Kidney capillary endothelial cell (primary cell): ENCODE measurements around the gene RAP1B.
"Not testable (repeated sequence)": the region's sequence is repeated elsewhere in the genome, so short reads cannot be mapped to it uniquely, and the experiment has no call there.

Experiments used
- DNase-seq: peaks from one replicate; pipeline ENCODE4 v3.0.0-alpha.2; 2018; ENCODE audit warnings: low spot score

Gene RAP1B

DNA sequence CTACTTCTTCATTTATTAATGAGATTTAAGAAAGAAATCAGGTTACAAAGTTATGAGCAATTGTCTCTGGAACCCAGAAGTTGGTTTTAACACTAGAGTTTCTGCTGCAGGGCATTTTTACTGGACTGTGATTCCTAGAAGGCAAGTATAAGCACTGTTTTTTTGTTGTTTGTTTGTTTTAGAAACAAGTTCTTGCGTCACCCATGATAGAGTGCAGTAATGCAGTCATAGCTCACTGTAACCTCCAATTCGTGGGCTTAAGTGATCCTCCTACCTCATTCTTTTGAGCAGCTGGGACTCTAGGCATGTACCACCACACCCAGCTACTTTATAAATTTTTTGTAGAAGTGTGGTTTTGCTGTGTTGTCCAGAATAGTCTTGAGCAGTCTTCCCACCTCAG lies 25.6 kb downstream of the RAP1B start:
- DNase-seq, result no peak

DNA sequence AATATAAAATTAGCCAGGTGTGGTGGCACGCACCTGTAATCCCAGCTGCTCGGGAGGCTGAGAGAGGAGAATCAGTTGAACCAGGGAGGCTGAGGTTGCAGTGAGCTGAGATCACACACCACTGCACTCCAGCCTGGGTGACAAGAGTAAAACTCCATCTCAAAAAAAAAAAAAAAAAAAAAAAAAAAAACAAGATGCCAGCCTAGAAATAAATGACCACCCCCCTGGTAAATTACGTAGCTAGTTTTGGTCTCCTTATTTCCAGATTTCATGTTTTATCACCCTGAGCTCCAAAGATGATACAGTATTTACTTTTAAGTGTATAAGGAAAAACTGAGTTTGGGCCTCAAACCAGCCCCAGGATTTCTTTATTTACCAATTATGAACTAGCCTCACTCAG lies 26.7 kb downstream of the RAP1B start:
- not testable (repeated sequence) for DNase-seq

DNA sequence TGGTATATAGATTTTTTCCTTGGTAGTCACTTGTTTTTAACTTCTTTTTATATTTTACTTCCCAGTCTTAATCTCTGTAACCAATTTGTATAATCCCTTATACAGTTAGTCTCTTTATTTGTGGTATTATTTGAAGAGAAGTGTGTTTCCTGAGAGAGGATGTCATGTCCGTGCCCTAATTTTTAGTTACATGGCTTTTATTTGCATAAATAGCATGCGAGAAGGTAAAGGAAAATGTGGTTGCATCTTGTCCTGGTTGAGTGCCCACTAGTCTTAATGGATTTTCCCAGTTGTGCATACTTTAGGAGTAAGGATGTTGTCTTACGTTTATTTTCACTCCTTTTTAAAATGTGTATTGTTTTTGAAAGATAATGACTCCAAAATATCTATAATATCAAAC lies 27.5 kb downstream of the RAP1B start:
- DNase-seq, result no peak

GRCh38 chr12:68638721-68639395 lies 28.2 kb downstream of the RAP1B start:
- DNase-seq, result no peak

GRCh38 chr12:68639396-68639767 lies 28.7 kb downstream of the RAP1B start:
- no peak for DNase-seq

GRCh38 chr12:68641138-68641537 lies 30.4 kb downstream of the RAP1B start:
- DNase-seq, result no peak

DNA sequence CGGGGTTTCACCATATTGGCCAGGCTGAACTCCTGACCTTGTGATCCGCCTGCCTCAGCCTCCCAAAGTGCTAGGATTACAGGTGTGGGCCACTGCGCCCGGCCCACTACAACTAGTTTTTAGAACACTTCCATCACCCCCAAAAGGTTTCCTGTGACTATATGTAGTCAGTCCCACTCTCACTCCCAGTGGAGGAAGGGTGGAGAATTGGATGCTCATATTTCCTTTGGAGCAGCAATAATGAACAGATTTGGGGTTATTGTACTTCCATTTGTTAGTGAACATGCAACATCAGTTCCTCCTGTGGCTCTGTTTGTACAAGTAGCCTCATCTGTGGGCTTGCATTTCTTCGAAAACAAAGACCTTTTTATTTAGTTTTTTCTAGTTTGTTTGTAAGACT lies 35.8 kb downstream of the RAP1B start:
- no peak for DNase-seq

DNA sequence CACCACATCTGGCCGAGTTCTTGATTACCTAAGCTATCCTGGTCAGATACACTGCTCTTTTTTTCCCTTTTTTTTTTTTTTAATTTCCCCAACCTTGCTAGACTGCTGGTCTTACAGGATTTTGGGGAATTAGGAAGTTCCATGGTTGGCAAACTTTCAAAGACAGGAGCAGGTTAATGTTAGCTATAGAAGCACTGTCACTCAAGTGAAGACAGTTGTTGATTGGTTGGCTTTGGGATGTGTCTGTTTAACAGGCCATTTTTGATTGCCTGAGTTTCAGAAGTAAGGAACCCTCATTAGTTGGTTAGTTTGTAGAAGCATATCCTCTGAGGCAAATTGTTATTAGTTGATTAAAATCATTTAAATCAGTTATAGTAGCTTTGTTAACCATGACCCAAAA lies 36.8 kb downstream of the RAP1B start:
- no peak for DNase-seq

DNA sequence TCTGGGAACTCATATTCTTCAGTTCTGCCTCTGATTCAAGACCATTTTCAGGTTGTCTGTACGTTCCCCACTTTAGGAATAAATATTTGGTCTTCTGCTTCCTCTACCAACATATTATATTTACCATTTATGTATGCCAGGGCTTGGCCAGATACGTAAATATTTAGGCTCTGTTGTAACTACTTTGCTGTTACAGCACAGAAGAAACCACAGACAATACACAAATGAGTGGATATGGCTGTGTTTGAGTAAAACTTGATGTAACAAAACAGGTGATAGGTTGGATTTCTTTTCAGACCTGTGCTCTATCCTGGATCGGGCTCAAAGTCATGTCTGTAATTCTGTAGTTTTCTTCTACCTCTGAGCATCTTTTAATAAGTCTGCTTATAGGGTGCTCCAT lies 37.5 kb downstream of the RAP1B start:
- no peak for DNase-seq

DNA sequence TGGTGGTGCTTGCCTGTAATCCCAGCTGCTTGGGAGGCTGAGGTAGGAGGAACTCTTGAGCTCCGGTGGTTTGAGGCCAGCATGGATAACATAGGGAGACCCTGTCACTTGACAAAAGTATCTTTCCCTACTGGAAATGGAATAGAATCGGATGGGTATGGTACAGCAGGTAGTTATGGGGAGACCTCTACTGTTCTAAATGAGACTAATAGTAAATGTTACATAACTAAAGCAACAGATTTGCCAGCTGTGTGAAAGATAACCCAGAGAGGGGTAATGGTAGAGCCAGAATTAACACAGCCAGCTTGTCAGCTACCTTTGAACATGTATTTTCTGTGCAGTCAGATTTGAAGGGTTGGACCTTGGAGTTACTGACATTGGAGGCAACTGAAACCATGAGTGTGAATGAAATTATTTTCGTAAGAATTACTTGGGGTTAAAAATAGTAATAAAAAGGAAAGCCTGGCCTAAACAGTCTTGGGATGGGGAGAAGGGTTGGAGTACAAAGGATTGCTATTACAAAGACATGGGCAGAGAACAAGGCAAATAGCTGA lies 54.4 kb downstream of the RAP1B start:
- DNase-seq, result no peak

DNA sequence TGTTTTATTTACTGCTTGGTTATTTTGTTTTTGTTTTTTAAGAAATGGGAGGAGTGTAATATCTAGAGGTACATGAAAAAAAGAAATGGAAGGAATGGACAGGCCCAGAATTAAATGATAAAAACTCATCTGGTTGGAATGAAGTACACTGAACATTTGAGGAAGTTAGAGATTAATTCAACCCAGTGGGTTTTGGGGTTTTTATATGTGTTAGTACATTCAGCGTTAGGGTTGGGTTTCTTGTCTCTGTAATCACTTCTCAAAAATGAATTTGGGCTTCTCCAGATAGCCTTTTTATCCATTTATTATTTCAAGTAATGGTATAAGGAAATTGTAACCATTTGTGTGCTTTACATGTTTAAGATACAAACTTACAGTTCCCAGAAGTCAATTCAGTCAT lies 56.6 kb downstream of the RAP1B start:
- DNase-seq, result no peak

DNA sequence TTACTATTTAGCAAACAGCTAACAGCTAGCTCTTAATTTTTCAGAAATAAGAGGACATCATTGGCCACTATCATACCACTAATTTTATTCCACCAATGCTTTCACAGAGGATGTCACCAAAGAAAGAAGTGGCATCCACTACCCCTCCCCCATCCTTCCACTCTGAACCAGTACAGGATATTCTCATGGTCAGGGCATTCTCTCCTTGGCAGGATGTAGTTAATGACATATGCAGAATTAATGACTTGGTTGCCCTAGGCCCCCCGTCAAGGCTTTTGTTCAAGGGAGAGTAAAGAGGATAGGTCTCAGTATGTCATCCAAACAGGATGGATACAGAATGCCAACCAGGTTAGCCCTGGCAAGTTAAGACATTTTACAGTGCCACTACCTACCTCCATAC lies 57.2 kb downstream of the RAP1B start:
- DNase-seq, result peak; percentile 46

DNA sequence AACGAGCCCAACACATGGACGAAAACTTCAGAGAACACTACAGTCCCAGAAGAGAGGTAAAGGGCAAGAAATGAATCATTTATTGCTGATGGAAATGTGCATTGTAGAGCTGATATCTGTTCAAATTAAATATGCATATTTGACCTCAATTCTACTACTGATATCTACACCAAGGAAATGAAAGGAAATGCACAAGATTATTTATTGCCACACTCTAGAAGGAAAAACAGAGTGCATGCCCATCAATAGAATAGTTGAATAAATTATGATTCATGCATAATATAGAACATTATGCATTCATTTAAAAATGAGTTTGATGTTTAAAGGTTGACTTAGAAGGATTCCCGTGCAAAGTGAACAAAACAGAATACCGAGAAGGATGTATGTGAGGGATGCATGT lies 60.5 kb downstream of the RAP1B start:
- DNase-seq, result no peak

- DNase-seq, result no peak
These were observed 63.1 kb downstream of the RAP1B start for GRCh38 chr12:68673788-68674187.

DNA sequence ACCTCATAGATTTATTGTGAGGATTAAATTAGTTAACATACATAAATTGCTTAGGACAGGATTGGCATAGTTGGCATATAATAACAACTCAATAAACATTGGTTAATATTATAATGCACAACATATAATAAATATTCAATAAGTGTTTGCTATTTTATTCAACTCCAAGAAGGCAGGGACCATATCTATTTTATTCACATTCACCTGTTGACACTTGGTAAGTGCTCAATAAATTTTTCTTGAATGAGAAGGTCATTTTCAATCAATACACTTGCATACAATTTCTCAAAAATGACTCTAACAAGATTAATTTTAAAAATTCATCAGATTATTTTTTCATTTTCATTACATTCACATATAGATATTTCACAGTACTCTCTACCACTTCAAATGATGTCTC lies 63.7 kb downstream of the RAP1B start:
- DNase-seq, result no peak

DNA sequence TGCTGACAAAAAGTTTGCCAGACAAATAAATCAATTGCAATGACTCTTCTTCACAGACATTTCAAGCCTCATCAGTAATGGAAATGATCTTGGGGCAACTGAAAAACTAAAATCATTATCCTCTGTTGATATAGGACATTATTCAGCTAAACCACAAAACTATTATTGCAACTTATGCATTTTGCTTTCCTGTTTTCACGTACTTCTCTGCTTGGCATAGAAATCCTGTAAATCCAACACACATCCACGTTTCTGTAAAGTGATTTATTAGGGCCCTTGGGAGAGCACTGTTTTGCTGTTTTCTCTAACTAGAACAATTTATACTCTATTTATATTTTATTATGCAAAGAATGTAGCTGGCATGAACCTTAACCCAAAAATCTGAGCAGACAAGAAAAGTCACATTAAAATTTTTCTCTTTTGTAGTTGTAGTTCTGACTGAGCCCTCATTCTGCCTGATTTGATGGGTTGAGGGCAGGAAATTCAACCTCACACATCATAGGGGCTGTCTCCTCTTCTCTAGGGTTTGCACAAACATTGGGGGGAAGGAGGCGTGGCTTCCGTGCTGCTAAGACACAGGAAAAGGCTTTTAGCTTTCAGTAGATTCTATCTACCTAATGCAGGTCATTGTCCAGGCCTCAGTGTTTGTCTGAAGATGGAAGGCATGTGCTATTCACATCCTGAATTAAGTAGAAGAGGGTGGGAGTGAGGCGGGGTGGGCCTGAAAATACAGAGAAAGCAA lies 64.6 kb downstream of the RAP1B start:
- DNase-seq, result no peak

DNA sequence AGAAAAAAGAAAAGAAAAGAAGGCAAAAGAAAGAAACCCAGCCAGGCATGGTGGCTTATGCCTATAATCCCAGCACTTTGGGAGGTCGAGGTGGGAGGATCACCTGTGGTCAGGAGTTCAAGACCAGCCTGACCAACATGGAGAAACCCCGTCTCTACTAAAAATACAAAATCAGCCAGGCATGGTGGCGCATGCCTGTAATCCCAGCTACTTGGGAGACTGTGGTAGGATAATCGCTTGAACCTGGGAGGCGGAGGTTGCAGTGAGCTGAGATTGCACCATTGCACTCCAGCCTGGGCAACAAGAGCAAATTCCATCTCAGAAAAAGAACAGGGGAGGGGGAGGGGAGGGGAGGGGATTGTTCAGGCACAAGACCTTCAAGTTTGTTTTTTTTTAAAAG lies 66.2 kb downstream of the RAP1B start:
- not testable (repeated sequence) for DNase-seq

DNA sequence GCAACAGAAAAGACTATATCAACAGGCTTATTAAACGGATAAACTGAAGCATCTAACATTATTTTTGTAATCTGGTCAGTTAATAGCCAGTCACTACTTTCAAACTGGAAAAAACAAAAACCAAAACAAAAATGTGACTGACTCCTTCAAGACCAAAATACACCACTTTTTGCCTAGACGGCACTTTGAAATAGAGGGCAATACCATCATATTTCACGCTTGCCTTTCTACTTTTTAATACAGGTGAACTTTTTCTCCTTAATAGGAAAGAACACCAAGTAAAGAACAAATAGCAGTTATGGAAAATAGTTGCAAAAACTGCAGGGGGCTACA lies 75.5 kb downstream of the RAP1B start:
- DNase-seq, result no peak

DNA sequence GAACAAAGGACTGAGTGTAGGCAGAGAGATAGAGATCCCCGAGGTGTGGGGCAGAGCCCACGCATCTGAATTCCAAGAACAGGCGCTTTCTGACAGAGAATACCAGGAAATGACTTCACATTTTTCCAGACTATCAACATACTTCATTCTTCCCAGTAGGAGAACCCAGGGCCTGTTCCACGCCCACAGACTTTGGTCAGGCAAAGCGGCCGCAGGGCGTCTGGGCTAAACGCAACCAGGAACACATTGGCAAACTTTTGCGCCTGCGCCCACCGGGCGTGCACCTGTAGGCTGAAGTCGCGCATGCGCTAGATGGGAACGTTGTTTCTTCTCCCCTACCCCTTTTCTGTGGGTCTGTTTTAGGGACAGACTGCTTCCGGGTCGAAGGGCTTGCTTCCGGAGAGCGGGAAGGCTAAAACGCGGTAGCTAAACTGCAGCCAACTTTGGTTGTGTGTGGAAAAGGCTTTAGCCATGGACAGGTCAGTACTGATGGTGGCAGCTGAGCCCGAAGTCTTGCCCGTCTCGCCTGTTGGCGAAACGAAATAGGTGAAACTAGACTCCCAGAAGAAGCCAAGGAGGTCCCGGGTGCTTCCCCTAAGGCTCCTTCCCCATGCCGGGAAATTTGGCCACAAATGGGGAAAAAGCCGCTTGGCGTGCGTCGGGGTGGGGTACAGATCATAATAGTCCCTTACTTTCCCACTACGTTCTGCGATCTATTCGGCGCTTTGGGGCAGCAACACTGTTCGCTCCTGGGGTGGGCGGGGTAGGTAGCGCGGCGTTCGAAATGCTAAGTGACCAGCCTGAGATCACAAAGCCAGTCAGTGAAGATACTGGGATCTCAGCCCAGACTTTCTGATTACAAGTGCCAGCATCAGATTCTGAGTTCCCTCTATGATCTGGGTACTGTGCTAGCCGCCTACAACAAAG lies 76.2 kb downstream of the RAP1B start, which contains the start of gene NUP107:
TSS of gene NUP107 (plus strand) at position 384 of the 927 bp plus-strand sequence. CDS start at position 472, 88 bp downstream.
- peak; percentile 98 for DNase-seq

- no peak for DNase-seq
These were observed 84.8 kb downstream of the RAP1B start for GRCh38 chr12:68695454-68695853.

DNA sequence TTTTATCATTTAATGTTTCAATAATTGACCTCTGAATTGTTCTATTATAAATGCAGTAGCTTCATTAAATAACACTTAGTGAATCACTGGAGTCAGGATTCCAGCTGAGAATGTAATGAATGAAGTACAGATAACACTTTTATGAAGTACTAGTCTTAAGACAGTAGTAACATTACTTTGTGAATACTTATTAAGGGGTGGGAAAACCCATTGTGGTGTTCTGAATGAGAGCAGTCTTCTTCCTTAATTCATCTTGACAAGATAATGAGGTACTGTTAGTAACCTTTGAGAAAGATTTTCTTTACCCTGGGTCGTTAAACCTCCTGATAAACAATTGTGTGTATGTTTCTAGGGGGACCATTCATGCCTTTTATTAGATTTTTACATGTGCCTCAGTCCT lies 88.8 kb downstream of the RAP1B start:
- DNase-seq, result no peak
